AG09319 (cell line): ENCODE data around the gene GOT2.
"Not testable (repeated sequence)": the region's sequence is repeated elsewhere in the genome, so short reads cannot be mapped to it uniquely, and the experiment has no call there.

Source experiments
- DNase-seq: peaks from one replicate; pipeline ENCODE4 v3.0.0-alpha.2; 2010; ENCODE audit warnings: low read depth; ENCODE audit errors: extremely low read depth
- TF ChIP-seq, protein P1 (sequence below): IDR thresholded peaks from 2 replicates; pipeline ENCODE4 v1.5.1; 2011; ENCODE audit warnings: low read depth, mild to moderate bottlenecking, inconsistent platforms, low read length, moderate library complexity

The GOT2 gene

DNA sequence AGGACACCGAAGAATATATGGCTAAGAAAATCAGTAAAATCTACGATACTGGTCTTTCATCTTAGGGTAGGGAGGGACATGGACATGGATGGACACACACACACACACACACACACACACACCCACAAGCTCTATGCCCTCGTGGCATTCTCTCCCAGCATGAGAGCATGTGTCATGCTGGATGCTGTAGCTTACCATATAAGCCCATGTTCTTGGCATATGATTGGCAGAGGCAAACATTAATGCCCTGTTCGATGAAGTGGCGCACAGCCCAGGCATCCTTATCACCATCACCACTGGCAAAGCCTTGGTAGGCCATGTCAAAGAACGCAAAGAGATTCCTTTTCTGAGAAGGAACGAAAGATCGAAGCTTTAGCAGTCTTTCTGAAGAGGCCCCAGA is 17.6 kb downstream of the GOT2 start:
- TF ChIP-seq, protein P1, sequence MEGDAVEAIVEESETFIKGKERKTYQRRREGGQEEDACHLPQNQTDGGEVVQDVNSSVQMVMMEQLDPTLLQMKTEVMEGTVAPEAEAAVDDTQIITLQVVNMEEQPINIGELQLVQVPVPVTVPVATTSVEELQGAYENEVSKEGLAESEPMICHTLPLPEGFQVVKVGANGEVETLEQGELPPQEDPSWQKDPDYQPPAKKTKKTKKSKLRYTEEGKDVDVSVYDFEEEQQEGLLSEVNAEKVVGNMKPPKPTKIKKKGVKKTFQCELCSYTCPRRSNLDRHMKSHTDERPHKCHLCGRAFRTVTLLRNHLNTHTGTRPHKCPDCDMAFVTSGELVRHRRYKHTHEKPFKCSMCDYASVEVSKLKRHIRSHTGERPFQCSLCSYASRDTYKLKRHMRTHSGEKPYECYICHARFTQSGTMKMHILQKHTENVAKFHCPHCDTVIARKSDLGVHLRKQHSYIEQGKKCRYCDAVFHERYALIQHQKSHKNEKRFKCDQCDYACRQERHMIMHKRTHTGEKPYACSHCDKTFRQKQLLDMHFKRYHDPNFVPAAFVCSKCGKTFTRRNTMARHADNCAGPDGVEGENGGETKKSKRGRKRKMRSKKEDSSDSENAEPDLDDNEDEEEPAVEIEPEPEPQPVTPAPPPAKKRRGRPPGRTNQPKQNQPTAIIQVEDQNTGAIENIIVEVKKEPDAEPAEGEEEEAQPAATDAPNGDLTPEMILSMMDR = no peak
- no peak for DNase-seq

DNA sequence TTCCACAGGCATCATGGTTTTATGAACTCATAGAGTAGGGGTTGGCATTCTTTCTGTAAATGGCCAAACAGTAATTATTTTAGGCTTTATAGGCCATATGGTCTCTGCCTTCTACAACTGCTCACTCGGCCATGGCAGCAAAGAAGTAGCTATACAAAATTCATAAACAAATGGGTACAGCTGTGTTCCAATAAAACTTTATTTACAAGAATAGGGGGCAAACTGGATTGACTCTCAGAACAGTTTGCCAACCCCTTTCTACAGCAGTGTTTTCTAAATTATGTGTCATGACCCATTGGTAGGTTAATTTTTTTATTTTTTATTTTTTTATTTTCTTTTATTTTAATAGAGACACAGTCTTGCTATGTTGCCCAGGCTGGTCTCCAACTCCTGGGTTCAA is 20.4 kb downstream of the GOT2 start:
- DNase-seq = no peak
- TF ChIP-seq, protein P1 = no peak

DNA sequence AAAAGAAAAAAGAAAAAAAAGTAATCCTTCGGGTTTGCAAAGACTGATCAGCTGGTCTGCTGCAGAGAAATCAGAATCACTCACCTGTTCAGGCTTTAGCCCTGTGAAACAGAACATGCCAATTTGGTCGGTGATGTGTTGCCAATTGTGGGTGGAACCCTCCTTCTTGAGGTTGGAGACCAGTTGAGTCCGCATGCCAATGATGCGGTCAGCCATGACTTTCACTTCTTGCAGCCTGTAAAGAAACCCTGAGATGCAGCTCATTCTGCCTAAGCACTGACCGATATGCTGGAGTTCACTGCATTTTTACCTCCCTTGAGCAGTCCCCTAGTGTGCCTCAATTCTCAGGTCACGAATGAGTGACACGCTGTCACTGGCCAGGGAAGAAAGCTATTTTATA is 24.8 kb downstream of the GOT2 start:
- TF ChIP-seq, protein P1 = no peak
- DNase-seq = no peak

DNA sequence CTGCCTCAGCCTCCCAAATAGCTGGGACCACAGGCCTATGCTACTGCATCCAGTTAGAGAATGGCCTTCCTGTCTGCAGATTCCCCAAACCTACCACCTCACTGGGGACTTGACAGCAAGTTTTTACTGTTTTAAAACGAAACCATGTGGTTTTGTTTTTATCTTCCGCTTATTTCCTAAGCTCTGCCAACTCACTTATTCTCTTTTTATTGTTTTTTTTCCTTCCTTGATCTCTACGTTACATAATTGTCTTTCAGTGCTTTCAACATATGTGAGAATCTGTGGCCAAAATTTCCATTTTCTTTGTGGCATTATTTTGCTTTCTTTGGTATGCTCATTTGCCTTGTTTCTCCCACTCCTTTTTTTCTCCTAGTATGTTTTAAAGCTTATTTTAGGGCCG is 35.0 kb downstream of the GOT2 start:
- DNase-seq = no peak
- TF ChIP-seq, protein P1 = no peak

DNA sequence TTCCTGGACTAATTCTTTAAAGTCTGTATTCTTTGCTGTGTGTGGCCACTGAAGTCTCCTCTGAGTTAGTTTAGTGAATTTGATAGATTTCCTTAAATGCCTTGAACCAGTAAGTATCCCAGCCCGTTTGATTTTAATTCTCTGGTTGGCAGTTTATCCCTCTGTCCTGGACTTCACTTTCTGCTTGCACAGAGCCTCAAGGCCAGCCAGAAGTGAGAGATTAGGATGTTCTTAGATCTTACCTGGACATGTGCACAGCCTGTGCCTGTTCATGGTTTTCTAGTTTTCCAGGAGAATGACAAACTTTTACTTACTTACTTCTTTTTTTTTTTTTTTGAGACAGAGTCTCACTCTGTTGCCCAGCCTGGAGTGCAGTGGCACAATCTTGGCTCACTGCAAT is 38.7 kb downstream of the GOT2 start:
- DNase-seq = no peak
- TF ChIP-seq, protein P1 = no peak

DNA sequence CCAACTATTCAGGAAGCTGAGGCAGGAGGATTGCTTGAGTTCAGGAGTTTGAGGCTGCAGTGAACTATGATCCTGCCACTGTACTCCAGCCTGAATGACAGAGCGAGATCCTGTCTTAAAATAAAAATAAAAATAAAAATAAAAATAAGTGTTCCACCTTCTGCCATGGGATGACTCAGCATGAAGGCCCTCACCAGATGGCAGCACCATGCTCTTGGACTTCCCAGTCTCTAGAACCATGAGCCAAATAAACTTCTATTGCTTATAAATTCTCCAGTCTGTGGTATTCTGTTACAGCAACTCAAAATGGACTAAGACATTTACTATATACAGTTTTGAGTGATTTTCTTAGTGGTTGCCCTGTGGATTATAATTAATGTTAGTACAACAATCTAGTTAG is 41.7 kb downstream of the GOT2 start:
- TF ChIP-seq, protein P1 = no peak
- DNase-seq = no peak

DNA sequence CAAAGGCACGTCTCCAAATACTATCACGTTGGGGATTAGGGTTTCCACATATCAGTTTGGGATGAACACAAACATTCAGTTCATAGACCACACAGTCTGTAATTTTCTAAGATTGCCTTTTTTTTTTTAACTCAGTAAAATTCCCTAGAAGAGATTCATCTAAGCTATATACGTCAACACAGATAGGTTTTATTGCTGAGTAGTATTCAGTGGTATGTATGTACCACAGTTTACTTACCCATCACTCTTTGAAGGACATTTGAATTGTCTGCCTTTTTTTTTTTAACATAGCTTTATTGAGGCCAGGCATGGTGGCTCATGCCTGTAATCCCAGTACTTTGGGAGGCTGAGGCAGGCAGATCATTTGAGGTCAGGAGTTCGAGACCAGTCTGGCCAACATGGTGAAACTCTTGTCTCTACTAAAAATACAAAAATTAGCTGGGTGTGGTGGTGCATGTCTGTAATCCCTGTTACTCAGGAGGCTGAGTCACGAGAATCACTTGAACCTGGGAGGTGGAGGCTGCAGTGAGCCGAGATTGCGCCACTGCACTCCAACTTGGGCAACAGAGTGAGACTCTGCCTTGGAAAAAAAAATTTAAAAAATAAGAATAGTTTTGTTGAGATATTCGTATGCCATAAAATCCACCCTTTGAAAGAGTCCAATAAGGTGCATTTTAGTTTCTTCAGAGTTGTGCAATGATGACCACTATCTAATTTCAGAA is 47.0 kb downstream of the GOT2 start:
- DNase-seq = not testable (repeated sequence)

DNA sequence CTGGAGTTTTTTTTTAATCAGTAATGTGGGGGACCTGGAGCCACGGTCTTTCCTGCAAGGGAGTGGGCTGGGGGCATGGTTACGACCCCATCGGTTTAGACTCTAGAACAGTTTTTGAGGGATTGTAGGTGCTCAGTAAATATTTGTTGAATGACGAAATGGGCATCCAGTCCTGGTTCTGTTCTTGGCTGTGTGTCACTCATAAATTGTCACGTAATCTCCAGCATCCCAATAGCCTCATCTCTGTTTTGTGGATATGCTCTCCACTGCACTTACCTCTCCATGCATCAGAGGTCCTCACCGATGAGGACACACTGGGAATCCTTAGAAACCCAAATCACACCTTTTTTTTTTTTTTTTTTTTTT is 49.0 kb downstream of the GOT2 start:
- TF ChIP-seq, protein P1 = no peak
- DNase-seq = no peak
